WTC11 (cell line): Measurements from ENCODE around the gene KAZN.

ENCODE experiments used
- CTCF ChIP-seq: fragments of 200-600 bp; IDR thresholded peaks from 2 replicates; pipeline ENCODE4 v1.8.0; 2022; ENCODE audit warnings: antibody characterized with exemption
- FOXK1 ChIP-seq: sonication (generic); formaldehyde crosslinking; IDR thresholded peaks from 2 replicates; pipeline ENCODE4 v1.8.0; 2022; ENCODE audit warnings: mild to moderate bottlenecking, moderate library complexity, missing genetic modification reagents
- NR2C2 ChIP-seq: sonication (generic); formaldehyde crosslinking; IDR thresholded peaks from 2 replicates; pipeline ENCODE4 v1.8.0; 2022; ENCODE audit warnings: mild to moderate bottlenecking, missing genetic modification reagents

GRCh38 chr1:14748151-14748550 lies 149.7 kb downstream of the KAZN start:
- TF ChIP-seq CTCF (no peak), FOXK1 (CRISPR knock-in tag) (no peak), NR2C2 (CRISPR knock-in tag) (no peak)
